Trophoblast cell (in vitro differentiated cells and primary cell): ENCODE data around the gene PLG.
A peak's percentile ranks its signal among the peaks of the same experiment; 100 is the strongest.
"Not testable (repeated sequence)": the region's sequence is repeated elsewhere in the genome, so short reads cannot be mapped to it uniquely, and the experiment has no call there.

Experiments used
- DNase-seq, 2 donors: peaks; one replicate each; pipeline ENCODE4 v3.0.0-alpha.2; 2016
- H2AFZ ChIP-seq: 2 replicates; pipeline ENCODE4 v1.6.1; 2013; ENCODE audit warnings: low read length, moderate library complexity, mild to moderate bottlenecking; ENCODE audit not compliant: insufficient read depth, poor library complexity
- H2AK5ac ChIP-seq: 2 replicates; pipeline ENCODE4 v1.6.1; 2013; ENCODE audit warnings: mild to moderate bottlenecking, low read length
- H2BK120ac ChIP-seq: 2 replicates; pipeline ENCODE4 v1.6.1; 2013; ENCODE audit warnings: low read length, mild to moderate bottlenecking, moderate library complexity; ENCODE audit not compliant: insufficient read depth, poor library complexity
- H2BK12ac ChIP-seq: 2 replicates; pipeline ENCODE4 v1.6.1; 2013; ENCODE audit warnings: mild to moderate bottlenecking, low read length, moderate library complexity
- H2BK5ac ChIP-seq: 2 replicates; pipeline ENCODE4 v1.6.1; 2013; ENCODE audit warnings: low read length, low read depth, moderate library complexity, mild to moderate bottlenecking; ENCODE audit not compliant: poor library complexity
- H3K14ac ChIP-seq: 2 replicates; pipeline ENCODE4 v1.6.1; 2013; ENCODE audit warnings: mild to moderate bottlenecking, low read length
- H3K18ac ChIP-seq: 2 replicates; pipeline ENCODE4 v1.6.1; 2013; ENCODE audit warnings: mild to moderate bottlenecking, low read length
- H3K23ac ChIP-seq: 2 replicates; pipeline ENCODE4 v1.6.1; 2013; ENCODE audit warnings: low read length
- H3K27ac ChIP-seq: 2 replicates; pipeline ENCODE4 v1.5.1; 2013; ENCODE audit warnings: low read depth, mild to moderate bottlenecking, inconsistent platforms, low read length, moderate library complexity
- H3K27me3 ChIP-seq: 2 replicates; pipeline ENCODE4 v1.6.1; 2013; ENCODE audit warnings: inconsistent platforms, mild to moderate bottlenecking, low read length, moderate library complexity; ENCODE audit not compliant: insufficient read depth
- H3K36me3 ChIP-seq, 2 experiments: 1 replicate in 1 of 2; 2 replicates in 1 of 2; pipeline ENCODE4 v1.6.1; 2013; ENCODE audit warnings: low read length in 2 of 2, mild to moderate bottlenecking in 2 of 2, moderate library complexity in 1 of 2; ENCODE audit not compliant: insufficient read depth in 2 of 2, control insufficient read depth in 1 of 2
- H3K4ac ChIP-seq: 2 replicates; pipeline ENCODE4 v1.6.1; 2013; ENCODE audit warnings: low read depth, mild to moderate bottlenecking, low read length, moderate library complexity
- H3K4me1 ChIP-seq, 2 experiments: 1 replicate in 1 of 2; 2 replicates in 1 of 2; pipeline ENCODE4 v1.6.1; 2013; ENCODE audit warnings: low read length in 2 of 2, mild to moderate bottlenecking in 2 of 2, moderate library complexity in 1 of 2; ENCODE audit not compliant: insufficient read depth in 2 of 2, control insufficient read depth in 1 of 2
- H3K4me2 ChIP-seq: 2 replicates; pipeline ENCODE4 v1.6.1; 2013; ENCODE audit warnings: inconsistent platforms, mild to moderate bottlenecking, low read length, moderate library complexity
- H3K4me3 ChIP-seq: 2 replicates; pipeline ENCODE4 v1.5.1; 2013; ENCODE audit warnings: mild to moderate bottlenecking, low read depth, low read length, inconsistent platforms
- H3K79me1 ChIP-seq: one replicate; pipeline ENCODE4 v1.6.1; 2013; ENCODE audit warnings: low read length
- H3K79me2 ChIP-seq: 2 replicates; pipeline ENCODE4 v1.6.1; 2013; ENCODE audit warnings: low read length, mild to moderate bottlenecking; ENCODE audit not compliant: control insufficient read depth, insufficient read depth, poor library complexity
- H3K9ac ChIP-seq: 2 replicates; pipeline ENCODE4 v1.6.1; 2013; ENCODE audit warnings: mild to moderate bottlenecking, low read length
- H3K9me3 ChIP-seq: 2 replicates; pipeline ENCODE4 v1.6.1; 2013; ENCODE audit warnings: low read depth, mild to moderate bottlenecking, control low read depth, inconsistent platforms, low read length; ENCODE audit not compliant: insufficient read depth
- H4K12ac ChIP-seq: 2 replicates; pipeline ENCODE4 v1.6.1; 2013; ENCODE audit warnings: low read depth, mild to moderate bottlenecking, low read length, moderate library complexity
- H4K8ac ChIP-seq: 2 replicates; pipeline ENCODE4 v1.6.1; 2013; ENCODE audit warnings: low read depth, mild to moderate bottlenecking, low read length, moderate library complexity
- H4K91ac ChIP-seq: one replicate; pipeline ENCODE4 v1.6.1; 2013; ENCODE audit warnings: low read depth, mild to moderate bottlenecking, low read length, moderate library complexity
- WGBS: extraction: QIAGEN DNeasy Blood & Tissue Kit; methylation state at CpG from one replicate; pipeline ENCODE4 v1.1.7; 2013; ENCODE audit warnings: missing lambda C conversion rate; ENCODE audit not compliant: insufficient read length, insufficient coverage; ENCODE audit errors: extremely low coverage; 5-methylcytosine and 5-hydroxymethylcytosine counted together

Gene PLG

DNA sequence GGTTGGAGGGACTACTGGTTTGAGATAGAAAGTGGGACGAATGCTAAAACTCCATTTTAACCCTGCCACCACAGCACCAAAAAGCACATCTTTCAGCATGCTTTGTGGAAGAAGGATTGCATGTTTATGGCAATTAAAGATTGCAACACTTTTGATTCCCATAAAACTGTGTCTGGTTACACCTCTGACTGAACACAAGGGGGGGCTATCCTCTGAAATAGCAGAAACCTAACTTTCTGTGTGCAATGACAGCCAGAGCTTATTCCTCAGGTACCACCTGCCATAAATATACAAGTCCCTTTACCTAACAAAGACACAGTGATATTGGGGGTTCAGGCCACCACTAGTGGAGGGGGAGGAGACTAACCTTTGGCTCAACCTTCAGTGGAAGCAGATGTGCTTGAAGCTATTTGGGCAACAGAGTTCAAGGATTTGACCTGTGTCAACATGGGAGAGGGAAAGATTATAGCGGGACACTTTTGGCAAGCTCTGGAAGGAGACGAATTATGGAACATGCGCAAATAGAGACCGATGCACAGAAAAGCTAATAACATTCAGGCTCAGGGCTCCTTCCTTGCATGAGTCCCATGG is 9.6 kb upstream of the PLG start:
- no peaks in the 10 kb centered on the region for H3K36me3 ChIP-seq
- no peak overlapping the region for H3K9ac ChIP-seq
- H3K4me1 ChIP-seq, result no peaks in the 10 kb centered on the region
- no peak overlapping the region for H3K4me3 ChIP-seq
- no peak overlapping the region for H2AK5ac ChIP-seq
- no peak overlapping the region for H2BK5ac ChIP-seq
- no peak overlapping the region for H2BK12ac ChIP-seq
- no peak overlapping the region for H4K12ac ChIP-seq
- no CpG with 5 or more reads among the region's 5 CpGs for WGBS
- no peaks in the 10 kb centered on the region for H3K9me3 ChIP-seq
- no peaks in the 10 kb centered on the region for H3K27me3 ChIP-seq
- H3K18ac ChIP-seq, result no peak overlapping the region
- H4K91ac ChIP-seq, result no peak overlapping the region
- H3K14ac ChIP-seq, result no peak overlapping the region
- no peak for DNase-seq
- no peak overlapping the region for H3K23ac ChIP-seq
- no peak overlapping the region for H3K4me2 ChIP-seq
- no peak overlapping the region for H3K4ac ChIP-seq
- no peak overlapping the region for H4K8ac ChIP-seq
- no peak overlapping the region for H2BK120ac ChIP-seq
- no peaks in the 10 kb centered on the region for H3K79me2 ChIP-seq
- no peak overlapping the region for H2AFZ ChIP-seq
- H3K79me1 ChIP-seq, result no peaks in the 10 kb centered on the region
- H3K27ac ChIP-seq, result no peak overlapping the region

DNA sequence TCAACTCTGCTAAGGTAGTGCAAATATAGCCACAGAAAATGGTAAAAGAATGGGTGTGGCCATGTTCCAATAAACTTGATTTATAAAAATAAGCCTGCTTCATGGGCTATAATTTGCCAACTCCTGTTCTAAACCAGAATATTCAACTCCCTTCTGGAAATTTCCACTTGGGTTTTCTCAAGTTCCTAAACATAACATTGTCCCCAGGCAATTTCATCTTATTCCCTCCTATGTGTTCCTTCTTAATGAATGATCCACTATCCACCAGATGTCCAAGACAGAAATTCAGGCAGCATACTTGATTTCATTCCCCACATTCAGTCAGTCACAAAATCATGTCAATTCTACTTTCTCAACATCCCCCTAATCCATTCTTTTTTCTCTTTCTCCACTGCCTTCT is 7.0 kb upstream of the PLG start:
- not testable (repeated sequence) for H2BK12ac ChIP-seq, H2BK120ac ChIP-seq, H3K9me3 ChIP-seq, H3K14ac ChIP-seq, H3K4me1 ChIP-seq, H3K4me3 ChIP-seq, H4K12ac ChIP-seq, H3K23ac ChIP-seq, H3K4me2 ChIP-seq, H2BK5ac ChIP-seq, H3K79me1 ChIP-seq, H2AFZ ChIP-seq, H3K9ac ChIP-seq, H3K36me3 ChIP-seq, H2AK5ac ChIP-seq, H3K27ac ChIP-seq, H4K8ac ChIP-seq, H3K27me3 ChIP-seq, H3K18ac ChIP-seq, H3K79me2 ChIP-seq, H4K91ac ChIP-seq, H3K4ac ChIP-seq
- peak in 1 of 2 donors; percentile 42 for DNase-seq

DNA sequence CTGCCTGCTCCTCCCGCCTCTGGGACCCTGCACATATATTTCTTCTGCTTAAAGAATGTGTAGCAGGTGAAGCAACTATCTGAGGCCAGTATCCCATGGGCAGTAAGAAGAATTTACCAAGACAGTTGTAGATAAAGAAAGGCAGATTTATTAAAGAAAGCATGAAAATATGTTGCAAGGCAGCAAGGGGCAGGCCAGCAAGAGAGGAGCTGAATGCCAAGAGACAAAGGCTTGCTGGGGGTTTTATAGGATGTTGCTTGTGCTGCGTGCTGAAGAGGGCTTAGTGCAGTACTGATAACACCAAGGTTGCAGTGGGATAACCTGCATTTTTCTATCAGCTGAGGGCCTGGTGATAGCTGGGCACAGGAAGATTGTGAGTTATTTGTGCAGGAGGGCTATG is 6.4 kb upstream of the PLG start:
- WGBS, result no CpG with 5 or more reads among the region's 2 CpGs
- H3K4me2 ChIP-seq, result not testable (repeated sequence)

DNA sequence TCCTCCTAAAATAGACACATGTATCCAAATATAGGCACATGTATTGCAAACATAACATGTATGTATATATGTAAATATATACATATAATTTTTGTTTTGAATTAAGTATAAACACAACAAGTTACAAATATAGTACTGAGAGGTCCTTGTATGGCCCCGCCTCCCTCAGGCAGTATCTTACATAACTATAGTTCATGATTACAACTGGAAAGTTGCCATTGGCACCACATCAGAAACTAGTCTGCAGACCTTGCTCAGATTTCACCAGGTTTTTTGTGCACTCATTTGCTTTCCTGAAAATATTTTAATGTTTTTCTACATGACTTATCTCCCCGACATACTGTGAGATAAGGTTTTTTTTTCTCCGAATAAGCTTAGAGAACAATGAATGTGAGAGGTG is 5.2 kb upstream of the PLG start:
- not testable (repeated sequence) for H4K8ac ChIP-seq, H3K36me3 ChIP-seq, H3K14ac ChIP-seq, H3K4ac ChIP-seq, H4K91ac ChIP-seq, H2BK12ac ChIP-seq, H3K9ac ChIP-seq, H3K27me3 ChIP-seq, H2BK5ac ChIP-seq, H3K4me3 ChIP-seq, H4K12ac ChIP-seq, H3K79me2 ChIP-seq, H2AK5ac ChIP-seq, H3K23ac ChIP-seq, H3K4me1 ChIP-seq, H3K18ac ChIP-seq, H3K79me1 ChIP-seq, H2AFZ ChIP-seq, H2BK120ac ChIP-seq, H3K9me3 ChIP-seq, DNase-seq, H3K27ac ChIP-seq, H3K4me2 ChIP-seq
- WGBS, result no CpG with 5 or more reads among the region's 3 CpGs

More for the DNA sequence above, 6.4 kb upstream of the PLG start:
- not testable (repeated sequence) for H3K27ac ChIP-seq, H3K23ac ChIP-seq, H3K4ac ChIP-seq, H3K27me3 ChIP-seq, H2BK12ac ChIP-seq, H3K4me3 ChIP-seq, H3K4me1 ChIP-seq, H3K9me3 ChIP-seq, H3K79me1 ChIP-seq, H3K14ac ChIP-seq, H2AK5ac ChIP-seq, DNase-seq, H2AFZ ChIP-seq, H4K12ac ChIP-seq, H3K18ac ChIP-seq, H4K91ac ChIP-seq, H4K8ac ChIP-seq, H3K79me2 ChIP-seq, H3K9ac ChIP-seq, H2BK120ac ChIP-seq, H3K36me3 ChIP-seq, H2BK5ac ChIP-seq
